GM12892 (cell line): ENCODE measurements around the gene DROSHA.

Experiments used
- DNase-seq: peaks from one replicate; pipeline ENCODE4 v3.0.0; 2011; ENCODE audit not compliant: insufficient read length
- FAIRE-seq: peaks from 2 replicates; lab custom pipeline; 2011; peaks lifted over from hg19 to GRCh38; lab: Jason Lieb, UNC
- POLR2A ChIP-seq: IDR thresholded peaks from 2 replicates; pipeline ENCODE4 v1.6.1; 2011; ENCODE audit warnings: low read depth, low read length, control low read depth
- POLR2AphosphoS5 ChIP-seq: IDR thresholded peaks from 2 replicates; pipeline ENCODE4 v1.6.1; 2011; ENCODE audit warnings: low read depth, low read length, control low read depth
- TAF1 ChIP-seq: IDR thresholded peaks from 2 replicates; pipeline ENCODE4 v1.6.1; 2011; ENCODE audit warnings: low read depth, mild to moderate bottlenecking, control low read depth, low read length, borderline replicate concordance

Gene DROSHA

DNA sequence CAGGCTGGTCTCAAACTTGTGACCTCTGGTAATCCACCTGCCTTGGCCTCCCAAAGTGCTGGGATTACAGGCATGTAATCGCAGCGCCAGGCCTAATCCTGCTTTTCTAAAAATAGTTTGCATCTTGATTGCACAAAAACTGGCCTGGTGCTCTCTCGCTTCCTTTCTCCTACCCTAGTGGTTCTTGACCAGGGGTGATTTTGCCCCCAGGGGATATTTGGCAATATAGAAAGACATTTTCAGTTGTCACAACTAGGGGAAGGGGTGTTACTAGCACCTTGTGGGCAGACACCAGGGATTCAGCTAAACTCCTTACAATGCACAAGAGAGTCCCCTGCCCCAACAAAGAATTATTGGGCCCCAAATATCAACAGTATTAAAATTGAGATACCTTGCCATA lies 139.8 kb downstream of the DROSHA start:
- no peak for TF ChIP-seq TAF1
- TF ChIP-seq POLR2A: no peak
- TF ChIP-seq POLR2AphosphoS5: no peak
- FAIRE-seq (no peak), DNase-seq (no peak)

DNA sequence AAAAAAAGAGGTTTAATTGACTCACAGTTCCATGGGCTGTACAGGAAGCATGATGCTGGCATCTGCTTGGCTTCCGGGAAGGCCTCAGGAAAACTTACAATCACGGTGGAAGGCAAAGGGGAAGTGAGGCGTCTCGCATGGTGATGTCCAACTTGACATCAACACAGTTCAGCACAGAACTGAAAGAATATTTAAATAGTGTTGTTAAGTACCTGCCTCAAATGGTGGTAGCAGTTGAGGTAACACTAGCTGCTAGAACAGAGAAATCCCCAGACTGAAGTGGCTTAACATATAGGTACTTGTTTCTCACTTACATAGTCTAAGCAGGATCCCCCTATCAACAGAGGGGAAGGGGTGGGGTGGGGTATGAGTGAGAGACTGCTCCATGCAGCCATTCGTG lies 141.6 kb downstream of the DROSHA start:
- FAIRE-seq (no peak), DNase-seq (no peak)
- TF ChIP-seq POLR2A (no peak), POLR2AphosphoS5 (no peak), TAF1 (no peak)

DNA sequence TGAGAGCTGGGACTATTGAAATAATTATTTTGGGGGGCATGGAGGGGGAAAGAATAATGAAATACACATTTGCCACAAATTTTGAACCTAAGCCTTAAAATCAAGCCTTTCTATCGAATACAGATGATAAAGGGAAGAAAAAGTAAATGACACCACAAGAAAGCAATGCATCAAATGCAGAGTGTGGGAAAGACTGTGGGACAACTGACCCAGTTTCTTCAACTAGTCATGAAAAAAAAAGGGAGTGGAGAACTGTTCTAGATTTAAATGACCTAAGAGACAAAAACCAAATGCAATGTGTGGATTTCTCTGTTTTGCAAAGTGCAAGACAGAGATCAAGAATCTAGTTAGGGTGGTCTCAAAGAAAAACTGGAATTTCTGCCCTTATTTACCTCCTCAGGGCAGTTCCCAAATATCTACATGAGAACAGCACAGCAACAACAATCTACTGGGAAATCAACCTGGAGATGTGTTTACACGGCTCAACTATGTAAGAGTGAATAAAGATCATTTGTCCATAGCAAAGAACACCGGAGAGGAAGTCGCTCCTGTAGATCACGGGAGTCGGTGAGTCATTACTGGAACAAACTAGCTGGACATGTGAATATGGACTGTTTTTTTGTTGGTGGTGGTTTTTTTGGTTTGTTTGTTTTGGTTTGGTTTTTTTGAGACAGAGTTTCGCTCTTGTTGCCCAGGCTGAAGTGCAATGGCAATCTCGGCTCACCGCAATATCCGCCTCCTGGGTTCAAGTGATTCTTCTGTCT lies 145.9 kb downstream of the DROSHA start:
- TF ChIP-seq POLR2AphosphoS5 (no peak), TAF1 (no peak), POLR2A (no peak)
- FAIRE-seq (no peak), DNase-seq (no peak)

DNA sequence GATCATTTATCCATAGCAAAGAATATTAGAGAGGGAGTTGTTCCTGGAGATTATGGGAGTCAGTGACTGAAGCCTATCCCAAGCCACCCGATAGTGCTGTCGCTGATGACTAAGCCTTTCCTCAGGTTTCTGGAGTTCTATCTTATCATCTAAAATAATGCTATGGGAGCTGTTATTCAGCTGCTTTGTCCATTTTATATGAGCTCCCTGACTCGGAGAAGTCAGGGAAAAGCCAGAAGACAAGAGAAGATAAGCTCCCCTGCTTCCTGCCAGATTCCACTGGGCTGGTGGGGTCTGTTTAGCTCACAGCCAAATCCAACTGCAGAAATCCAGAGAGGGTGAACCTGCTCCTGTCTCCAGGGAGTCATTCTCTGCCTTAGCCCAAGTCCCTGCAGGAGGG lies 148.2 kb downstream of the DROSHA start:
- TF ChIP-seq POLR2A (no peak), TAF1 (no peak), POLR2AphosphoS5 (no peak)
- FAIRE-seq: no peak

DNA sequence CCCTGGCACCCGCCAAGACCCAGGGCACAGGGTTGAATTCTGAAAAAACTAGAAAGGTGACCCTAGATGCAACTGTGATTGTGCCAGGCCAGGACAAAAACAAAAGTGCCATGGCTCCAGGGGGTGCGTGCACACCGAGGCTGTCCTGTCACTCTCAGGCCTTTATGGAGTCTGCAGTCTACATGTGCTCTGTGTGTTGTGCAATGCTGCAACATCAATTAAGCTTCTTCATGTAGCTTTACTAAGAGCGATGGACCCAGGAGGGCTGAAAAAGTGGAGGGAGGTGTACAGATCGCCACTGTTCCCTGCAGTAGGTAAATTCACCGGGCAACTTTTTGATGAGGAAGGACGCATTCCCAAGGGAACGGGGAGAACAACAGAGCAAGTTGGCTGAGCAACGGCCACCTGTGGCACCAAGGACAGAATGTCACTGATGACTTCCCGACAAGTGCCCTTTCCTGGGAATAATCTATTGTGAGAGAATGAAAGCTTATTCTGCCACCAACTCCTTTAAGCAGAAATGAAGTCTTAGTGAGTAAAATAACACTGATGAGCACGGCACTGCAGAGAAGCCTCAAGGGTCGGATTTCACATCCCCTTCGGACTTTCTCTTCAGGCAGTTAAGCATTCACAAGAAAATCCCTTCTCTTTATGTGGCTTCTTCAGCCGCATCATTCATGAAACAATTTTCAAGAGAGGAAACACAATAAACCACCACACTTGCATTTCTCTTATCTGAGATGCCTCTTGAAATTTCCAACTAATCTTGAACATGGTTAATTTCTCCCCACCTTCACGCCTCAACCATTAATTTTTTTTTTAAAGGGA lies 149.6 kb downstream of the DROSHA start:
- DNase-seq (no peak), FAIRE-seq (peak; percentile 71)
- no peak for TF ChIP-seq POLR2AphosphoS5
- no peak for TF ChIP-seq POLR2A
- no peak for TF ChIP-seq TAF1

More for the DNA sequence above, 148.2 kb downstream of the DROSHA start:
- no peak for DNase-seq

DNA sequence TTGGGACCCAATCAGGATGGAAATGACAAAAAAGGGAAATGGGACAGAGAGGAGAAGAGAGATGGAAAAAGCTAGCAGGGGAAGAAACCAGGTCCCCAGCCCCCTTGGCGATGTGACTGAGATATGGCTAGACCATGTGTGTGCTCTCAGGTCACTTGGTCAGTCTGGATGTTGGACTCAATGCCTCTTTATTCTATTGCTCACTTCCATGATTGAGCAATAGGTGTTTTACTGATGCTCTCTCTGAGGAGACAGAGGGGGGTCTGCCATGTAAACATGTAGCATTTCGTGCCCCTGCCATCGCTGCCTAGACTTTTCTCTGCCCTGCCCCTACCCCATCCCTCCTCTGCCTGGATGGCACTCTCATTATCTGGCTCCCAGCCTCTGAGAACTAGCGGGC lies 150.6 kb downstream of the DROSHA start:
- TF ChIP-seq TAF1 (no peak), POLR2AphosphoS5 (no peak), POLR2A (no peak)
- DNase-seq (no peak), FAIRE-seq (no peak)

DNA sequence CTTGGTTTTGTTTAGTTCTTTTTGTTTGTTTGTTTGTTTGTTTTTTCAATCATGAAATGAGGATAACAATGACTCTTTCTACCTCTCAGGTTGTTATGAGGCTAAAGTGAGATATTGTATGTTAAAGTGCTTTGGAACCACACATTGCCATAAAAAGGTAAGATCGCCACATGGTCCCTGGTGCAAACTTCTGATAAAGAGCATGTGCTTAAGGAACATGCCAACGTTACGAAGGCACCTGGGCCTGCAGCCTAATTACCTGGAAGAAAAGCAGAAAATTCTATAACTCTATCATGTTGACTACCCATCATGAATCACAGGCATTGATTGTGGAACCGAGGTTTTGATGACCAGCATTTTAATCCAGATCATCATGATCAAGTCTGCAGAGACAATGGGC lies 151.8 kb downstream of the DROSHA start:
- FAIRE-seq: no peak
- TF ChIP-seq POLR2A (no peak), POLR2AphosphoS5 (no peak), TAF1 (no peak)

DNA sequence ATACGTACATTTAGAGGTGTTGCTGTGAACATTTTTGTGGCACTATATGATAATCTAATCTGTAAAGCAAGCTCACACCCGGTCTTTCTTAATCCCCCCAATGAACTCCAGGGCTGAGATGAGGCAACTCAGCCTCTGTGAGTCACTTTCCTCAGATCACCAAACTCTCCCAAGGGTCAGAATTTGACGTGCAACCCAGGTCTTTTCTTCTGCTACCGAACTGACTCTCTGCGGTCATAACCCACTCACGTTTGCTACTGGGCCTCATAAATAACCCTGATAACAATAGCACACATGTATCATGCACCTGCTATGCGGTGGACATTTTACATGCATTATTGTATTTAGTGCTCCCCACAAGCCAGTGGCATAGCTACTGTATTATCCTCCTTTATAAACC lies 153.1 kb downstream of the DROSHA start:
- DNase-seq: no peak
- TF ChIP-seq POLR2A (no peak), TAF1 (no peak), POLR2AphosphoS5 (no peak)
- FAIRE-seq: no peak

More for the DNA sequence above, 151.8 kb downstream of the DROSHA start:
- DNase-seq: no peak

DNA sequence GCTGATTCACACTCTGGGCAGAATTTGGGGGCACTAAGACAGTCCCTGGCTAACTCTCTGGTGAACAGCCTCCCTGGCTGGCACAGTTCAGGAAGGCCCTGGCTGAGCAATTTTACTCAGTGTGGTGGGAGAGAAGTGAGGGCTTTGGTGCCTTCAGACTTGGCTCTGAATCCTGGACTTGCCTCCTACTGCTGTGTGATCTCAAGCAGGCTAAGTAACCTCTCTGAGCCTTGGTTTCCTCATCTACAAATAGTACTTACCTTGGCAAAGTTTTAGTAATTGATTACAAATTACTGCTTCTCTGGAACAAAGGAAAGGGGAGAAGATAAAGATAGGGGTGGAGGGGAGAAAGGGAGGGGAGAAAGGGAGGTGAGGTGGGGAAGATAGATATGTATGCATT lies 153.8 kb downstream of the DROSHA start:
- TF ChIP-seq POLR2A: no peak
- no peak for TF ChIP-seq TAF1
- TF ChIP-seq POLR2AphosphoS5: no peak
- DNase-seq: no peak
- no peak for FAIRE-seq

DNA sequence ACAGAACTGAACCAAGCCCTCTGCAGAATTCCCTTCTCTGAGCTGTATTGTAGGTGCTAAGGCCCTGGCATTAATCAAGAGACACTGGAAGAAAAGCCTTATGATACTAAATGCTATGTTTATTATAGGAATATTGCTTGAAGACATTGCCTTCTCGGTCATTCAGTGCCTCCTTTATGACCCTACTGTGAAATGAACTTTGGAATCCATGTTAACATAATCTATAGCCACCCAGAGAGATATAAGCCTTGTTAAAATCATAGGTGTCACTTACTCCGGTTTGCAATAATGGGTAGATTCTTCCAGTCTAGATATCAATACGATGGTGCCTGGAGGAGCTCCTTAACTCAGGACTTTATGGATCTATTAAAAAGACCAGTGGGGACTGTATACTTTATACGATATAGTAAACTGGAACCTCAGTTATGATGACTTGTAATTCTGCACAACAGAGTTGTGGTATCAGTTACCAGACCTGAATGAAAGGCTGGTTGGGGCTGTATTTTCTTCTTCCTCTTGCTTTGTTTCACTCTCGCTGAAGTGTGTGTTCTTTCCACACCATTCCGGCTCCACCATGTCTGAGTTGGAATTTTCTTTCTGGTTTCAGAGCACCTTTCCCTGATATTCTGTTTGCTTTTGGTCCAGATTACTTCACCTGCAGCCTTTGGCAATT lies 154.5 kb downstream of the DROSHA start:
- DNase-seq: no peak
- FAIRE-seq: no peak
- TF ChIP-seq POLR2A: no peak
- no peak for TF ChIP-seq POLR2AphosphoS5
- TF ChIP-seq TAF1: no peak

DNA sequence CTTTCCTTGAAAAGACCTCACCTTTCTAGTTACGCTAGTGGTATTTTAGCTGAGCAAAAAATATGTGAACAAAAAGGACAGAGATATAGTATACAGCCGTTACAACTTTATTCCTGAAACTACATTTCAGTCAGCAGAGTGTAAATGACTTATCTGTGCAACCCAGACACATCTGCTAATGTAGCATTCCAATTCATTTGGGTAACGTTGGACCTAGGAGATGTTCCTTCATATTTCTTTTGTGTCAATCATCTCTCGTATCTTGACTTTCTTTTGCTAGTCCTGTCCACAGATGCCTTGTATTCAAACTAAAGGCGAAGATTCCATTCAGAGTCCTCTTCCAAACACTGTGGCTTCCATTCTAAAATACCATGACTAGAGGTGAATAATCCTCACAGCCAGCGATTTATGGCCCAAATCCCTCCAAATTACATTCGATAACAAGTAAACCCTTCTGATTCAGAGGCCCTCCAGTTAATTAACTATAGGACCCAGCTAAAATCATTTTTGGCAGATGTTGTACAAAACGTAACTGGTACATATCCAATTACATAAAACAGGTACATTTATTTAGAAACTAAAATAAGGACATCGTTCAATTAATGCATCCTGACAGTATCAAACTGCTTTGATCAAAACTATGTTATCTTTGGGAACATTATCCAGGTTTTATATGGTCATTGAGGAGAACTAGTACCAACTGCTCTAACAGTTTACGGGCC lies 155.7 kb downstream of the DROSHA start:
- FAIRE-seq (no peak), DNase-seq (no peak)
- TF ChIP-seq TAF1 (no peak), POLR2AphosphoS5 (no peak), POLR2A (no peak)
